Thyroid gland (tissue), 4 donors: ENCODE results near the gene PSD2. TPM values are rescaled to one million over a fixed set of nuclear protein-coding genes. Genes with fewer than 3 reads are reported as not detected.
A peak's percentile ranks its signal among the peaks of the same experiment; 100 is the strongest.

Experiments
- DNase-seq, 2 donors: peaks; one replicate each; pipeline ENCODE4 v3.0.0-alpha.2; 2019
- H3K27ac ChIP-seq, 3 donors: fragments of 200-600 bp; sonication (generic); 1 replicate in 2 of 3; 2 replicates in 1 of 3; pipeline ENCODE4 v1.5.1; 2016 to 2019; ENCODE audit warnings: mild to moderate bottlenecking in 1 of 3, moderate library complexity in 1 of 3
- H3K27me3 ChIP-seq: fragments of 200-600 bp; sonication (generic); one replicate; pipeline ENCODE4 v1.5.1; 2019
- H3K36me3 ChIP-seq, 2 donors: fragments of 200-600 bp; sonication (generic); one replicate each; pipeline ENCODE4 v1.5.1; 2016 to 2019
- H3K4me1 ChIP-seq, 2 donors: fragments of 200-600 bp; sonication (generic); one replicate each; pipeline ENCODE4 v1.5.1; 2017 to 2019
- H3K4me3 ChIP-seq, 3 donors: fragments of 200-600 bp; sonication (generic); replicated peaks in 1 of 3; 1 replicate in 2 of 3; 2 replicates in 1 of 3; pipeline ENCODE4 v1.5.1; 2016; ENCODE audit warnings: mild to moderate bottlenecking in 1 of 3
- H3K9me3 ChIP-seq: fragments of 200-600 bp; sonication (generic); one replicate; pipeline ENCODE4 v1.5.1; 2017
- POLR2A ChIP-seq, 2 donors: fragments of 450-650 bp; IDR thresholded peaks; one replicate each; pipeline ENCODE4 v1.6.1; 2017; ENCODE audit warnings: antibody characterized with exemption in 2 of 2, mild to moderate bottlenecking in 2 of 2, moderate library complexity in 1 of 2
- WGBS, 2 donors: methylation state at CpG; one replicate each; pipeline ENCODE4 v1.1.5; 2017; 5-methylcytosine and 5-hydroxymethylcytosine counted together
- intact Hi-C: fragments of 100-400 bp; cut with DNase I; formaldehyde crosslinking; loops from one replicate; pipeline ENCODE4 v1.15.1; 2023
- total RNA-seq, 4 donors: library from RNA; depleted of rRNA; stranded (reverse); fragments of >200 nt; gene quantifications; one replicate each; pipeline ENCODE4 v1.2.3, GENCODE V29; 2016
- TF ChIP-seq, protein P1 (sequence below), 6 experiments: fragments of 200-600 bp in 3 of 6; fragments of 450-650 bp in 3 of 6; sonication (generic) in 3 of 6; IDR thresholded peaks; one replicate each; pipeline ENCODE4 v1.5.1; 2016 to 2019; ENCODE audit warnings: antibody characterized with exemption in 6 of 6, mild to moderate bottlenecking in 2 of 6, inconsistent platforms in 1 of 6, moderate library complexity in 1 of 6

PSD2 gene
- total RNA-seq, 4 donors from 2014 or later: 0.11 to 0.67 (median 0.13) TPM; not detected in 1

- no peaks in the 10 kb centered on the region for H3K27me3 ChIP-seq
- TF ChIP-seq POLR2A (IDR thresholded peaks at IDR 0.05): no peak
- DNase-seq: no peak
- WGBS, 2 donors: 84 to 85% methylated on average over 15 to 18 of the region's 18 CpGs
- intact Hi-C loops: no loop called here
- H3K9me3 ChIP-seq: no peaks in the 10 kb centered on the region
- no peak overlapping the region for H3K27ac ChIP-seq
- no peaks in the 10 kb centered on the region for H3K36me3 ChIP-seq
- peaks cover 5 to 10% of the 10 kb centered on the region in 2 donors for H3K4me1 ChIP-seq
- H3K4me3 ChIP-seq: no peak overlapping the region
These were observed 50.5 kb downstream of the PSD2 start for GRCh38 chr5:139845846-139846681.

DNA sequence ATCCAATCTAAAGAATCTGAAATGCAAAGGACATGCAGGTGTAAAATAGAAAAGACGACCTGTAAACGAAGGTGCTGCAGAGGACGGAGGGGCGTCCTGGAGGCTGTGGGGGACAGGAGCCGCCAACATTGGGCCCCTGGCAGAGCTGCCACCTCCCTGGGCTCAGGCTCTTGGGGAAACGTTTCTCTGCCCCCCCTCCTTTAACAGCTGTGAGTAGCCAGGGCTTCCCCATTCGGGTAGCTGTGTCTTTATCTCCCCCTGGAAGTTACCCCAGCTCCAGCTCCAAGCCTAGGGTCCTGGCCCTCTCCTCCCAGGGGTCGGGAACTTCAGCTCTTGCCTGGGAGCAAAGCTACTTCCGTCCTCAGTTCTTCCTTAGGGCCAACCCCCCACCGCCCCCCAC is 51.5 kb downstream of the PSD2 start:
- 42 to 47% methylated on average over 9 to 10 of the region's 10 CpGs for WGBS, 2 donors
- peaks cover 5 to 10% of the 10 kb centered on the region in 2 donors for H3K4me1 ChIP-seq
- H3K9me3 ChIP-seq: no peaks in the 10 kb centered on the region
- TF ChIP-seq, protein P1, sequence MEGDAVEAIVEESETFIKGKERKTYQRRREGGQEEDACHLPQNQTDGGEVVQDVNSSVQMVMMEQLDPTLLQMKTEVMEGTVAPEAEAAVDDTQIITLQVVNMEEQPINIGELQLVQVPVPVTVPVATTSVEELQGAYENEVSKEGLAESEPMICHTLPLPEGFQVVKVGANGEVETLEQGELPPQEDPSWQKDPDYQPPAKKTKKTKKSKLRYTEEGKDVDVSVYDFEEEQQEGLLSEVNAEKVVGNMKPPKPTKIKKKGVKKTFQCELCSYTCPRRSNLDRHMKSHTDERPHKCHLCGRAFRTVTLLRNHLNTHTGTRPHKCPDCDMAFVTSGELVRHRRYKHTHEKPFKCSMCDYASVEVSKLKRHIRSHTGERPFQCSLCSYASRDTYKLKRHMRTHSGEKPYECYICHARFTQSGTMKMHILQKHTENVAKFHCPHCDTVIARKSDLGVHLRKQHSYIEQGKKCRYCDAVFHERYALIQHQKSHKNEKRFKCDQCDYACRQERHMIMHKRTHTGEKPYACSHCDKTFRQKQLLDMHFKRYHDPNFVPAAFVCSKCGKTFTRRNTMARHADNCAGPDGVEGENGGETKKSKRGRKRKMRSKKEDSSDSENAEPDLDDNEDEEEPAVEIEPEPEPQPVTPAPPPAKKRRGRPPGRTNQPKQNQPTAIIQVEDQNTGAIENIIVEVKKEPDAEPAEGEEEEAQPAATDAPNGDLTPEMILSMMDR (IDR thresholded peaks at IDR 0.05): no peak
- TF ChIP-seq POLR2A (IDR thresholded peaks at IDR 0.05): no peak
- intact Hi-C loops: no loop called here
- no peak overlapping the region for H3K27ac ChIP-seq
- no peaks in the 10 kb centered on the region for H3K27me3 ChIP-seq
- no peaks in the 10 kb centered on the region for H3K36me3 ChIP-seq
- no peak for DNase-seq
- H3K4me3 ChIP-seq: no peak overlapping the region

DNA sequence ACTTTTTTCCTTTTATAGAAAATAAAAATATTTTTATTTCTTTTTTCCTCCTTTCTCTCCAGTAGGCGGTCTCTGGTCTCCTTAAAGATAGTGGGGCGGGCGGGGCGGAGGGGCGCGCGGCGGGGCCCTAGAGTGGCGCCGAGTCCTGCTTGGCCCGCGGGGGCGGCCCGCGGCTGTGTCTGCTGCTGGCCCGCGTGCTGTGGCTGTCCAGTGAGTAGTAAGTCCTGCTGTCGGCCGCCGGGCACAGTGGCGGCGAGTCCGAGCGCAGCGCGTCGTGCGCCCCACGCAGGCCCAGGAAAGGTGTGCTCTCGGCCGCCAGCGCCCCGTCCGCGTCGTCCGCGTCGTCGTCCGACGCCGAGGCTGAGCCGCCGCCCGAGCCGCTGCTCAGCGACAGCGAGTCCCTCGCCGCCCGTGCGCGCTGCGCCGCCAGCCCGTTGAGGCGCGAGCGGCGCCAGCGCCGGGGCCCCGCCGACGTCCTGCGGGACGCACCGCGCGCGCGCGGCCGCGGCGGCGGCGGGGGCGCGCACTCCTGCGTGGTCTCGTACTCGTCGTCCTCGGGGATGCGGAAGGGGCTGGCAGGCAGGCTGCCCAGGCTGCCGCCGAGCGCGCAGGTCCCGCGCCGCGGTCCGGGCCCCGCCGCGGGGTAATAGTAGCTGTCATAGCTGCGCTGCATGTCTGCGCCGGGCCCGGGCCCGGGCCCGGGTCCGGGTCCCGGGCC is 52.3 kb downstream of the PSD2 start:
- peak in 1 of 2 donors; percentile 52 for TF ChIP-seq POLR2A (IDR thresholded peaks at IDR 0.05)
- TF ChIP-seq, protein P1 (IDR thresholded peaks at IDR 0.05): peak in 2 of 6 experiments; percentile 6 to 11
- H3K4me1 ChIP-seq: peaks cover 5 to 10% of the 10 kb centered on the region in 2 donors
- DNase-seq: peak; percentile 57 to 58
- H3K27me3 ChIP-seq: no peaks in the 10 kb centered on the region
- peak overlapping the region in 2 of 3 donors; percentile 30 to 58 for H3K4me3 ChIP-seq
- intact Hi-C loops: no loop called here
- H3K27ac ChIP-seq: peak overlapping the region in 1 of 3 donors; percentile 66
- H3K36me3 ChIP-seq: no peaks in the 10 kb centered on the region
- WGBS, 2 donors: 1% methylated on average over 17 to 32 of the region's 107 CpGs
- no peaks in the 10 kb centered on the region for H3K9me3 ChIP-seq

GRCh38 chr5:139848508-139849100 is 53.0 kb downstream of the PSD2 start:
- H3K27ac ChIP-seq: peak overlapping the region in 1 of 3 donors; percentile 66
- peak overlapping the region in 2 of 3 donors; percentile 30 to 58 for H3K4me3 ChIP-seq
- intact Hi-C loops: no loop called here
- H3K4me1 ChIP-seq: peaks cover 5 to 10% of the 10 kb centered on the region in 2 donors
- H3K9me3 ChIP-seq: no peaks in the 10 kb centered on the region
- no peaks in the 10 kb centered on the region for H3K36me3 ChIP-seq
- WGBS, 2 donors: 16 to 31% methylated on average over 18 to 32 of the region's 43 CpGs
- peak; percentile 32 to 36 for DNase-seq
- TF ChIP-seq, protein P1 (IDR thresholded peaks at IDR 0.05): no peak
- TF ChIP-seq POLR2A (IDR thresholded peaks at IDR 0.05): no peak
- no peaks in the 10 kb centered on the region for H3K27me3 ChIP-seq

GRCh38 chr5:139849501-139849900 is 53.9 kb downstream of the PSD2 start:
- intact Hi-C loops: no loop called here
- no peak for DNase-seq

More at GRCh38 chr5:139849501-139849900, 53.9 kb downstream of the PSD2 start:
- no peak for TF ChIP-seq POLR2A (IDR thresholded peaks at IDR 0.05)
- TF ChIP-seq, protein P1 (IDR thresholded peaks at IDR 0.05): no peak
- no peak overlapping the region for H3K4me3 ChIP-seq
- no peaks in the 10 kb centered on the region for H3K9me3 ChIP-seq
- peaks cover 5 to 10% of the 10 kb centered on the region in 2 donors for H3K4me1 ChIP-seq
- no peaks in the 10 kb centered on the region for H3K36me3 ChIP-seq
- 83 to 85% methylated on average over 7 of the region's 7 CpGs for WGBS, 2 donors
- H3K27ac ChIP-seq: no peak overlapping the region
- H3K27me3 ChIP-seq: no peaks in the 10 kb centered on the region
